ENCODE measurements around the gene KRT31. TPM values are rescaled to one million over a fixed set of nuclear protein-coding genes. Genes with fewer than 3 reads are reported as not detected.

KRT31 gene
- total and polyA plus RNA-seq, 2 experiments from 2014 or later: not detected

DNA sequence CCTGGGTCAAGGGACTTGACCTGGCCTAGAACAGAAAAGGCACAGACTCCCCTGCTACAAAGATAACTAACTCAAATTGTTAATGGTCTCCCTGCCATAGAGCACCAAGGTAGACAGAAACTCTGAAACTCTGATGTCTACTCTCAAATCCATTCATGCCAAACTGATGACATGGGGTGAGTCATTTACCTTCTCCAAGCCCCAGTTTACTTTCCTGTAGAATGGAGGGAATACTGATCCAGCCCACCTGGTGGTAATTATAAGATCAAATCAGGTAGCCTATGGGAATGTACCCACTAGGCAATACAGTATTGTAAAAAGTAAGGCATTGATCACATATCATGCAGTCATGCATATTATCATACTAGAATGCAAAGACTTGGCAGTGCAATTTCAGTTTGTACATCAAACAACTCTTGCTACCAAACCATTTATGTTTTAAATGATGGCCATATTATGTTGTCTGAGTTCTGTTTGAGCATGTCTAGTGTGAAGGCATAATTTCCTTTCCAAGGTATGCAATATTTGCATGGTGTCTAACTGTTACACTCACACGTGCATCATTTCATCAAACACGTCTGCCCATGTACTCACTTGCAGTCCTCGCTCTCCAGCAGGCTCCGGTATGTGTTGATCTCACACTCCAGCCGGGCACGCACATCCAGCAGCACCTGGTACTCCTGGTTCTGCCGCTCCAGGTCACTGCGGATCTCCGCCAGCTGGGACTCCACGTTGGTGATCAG lies 3.0 kb downstream of the KRT31 start:
- H3K27ac ChIP-seq: no peak overlapping the region
- DNase-seq (ENCODE audit: low read depth in 1 of 2, low spot score in 1 of 2): no peak
- no peaks in the 10 kb centered on the region for H3K36me3 ChIP-seq
- no peaks in the 10 kb centered on the region for H3K9me3 ChIP-seq (ENCODE audit: low read depth)
- no peak overlapping the region for H3K4me3 ChIP-seq
- H3K27me3 ChIP-seq: no peaks in the 10 kb centered on the region
- H3K4me1 ChIP-seq (ENCODE audit: low read depth): peaks cover 3% of the 10 kb centered on the region
- TF ChIP-seq, protein P1, sequence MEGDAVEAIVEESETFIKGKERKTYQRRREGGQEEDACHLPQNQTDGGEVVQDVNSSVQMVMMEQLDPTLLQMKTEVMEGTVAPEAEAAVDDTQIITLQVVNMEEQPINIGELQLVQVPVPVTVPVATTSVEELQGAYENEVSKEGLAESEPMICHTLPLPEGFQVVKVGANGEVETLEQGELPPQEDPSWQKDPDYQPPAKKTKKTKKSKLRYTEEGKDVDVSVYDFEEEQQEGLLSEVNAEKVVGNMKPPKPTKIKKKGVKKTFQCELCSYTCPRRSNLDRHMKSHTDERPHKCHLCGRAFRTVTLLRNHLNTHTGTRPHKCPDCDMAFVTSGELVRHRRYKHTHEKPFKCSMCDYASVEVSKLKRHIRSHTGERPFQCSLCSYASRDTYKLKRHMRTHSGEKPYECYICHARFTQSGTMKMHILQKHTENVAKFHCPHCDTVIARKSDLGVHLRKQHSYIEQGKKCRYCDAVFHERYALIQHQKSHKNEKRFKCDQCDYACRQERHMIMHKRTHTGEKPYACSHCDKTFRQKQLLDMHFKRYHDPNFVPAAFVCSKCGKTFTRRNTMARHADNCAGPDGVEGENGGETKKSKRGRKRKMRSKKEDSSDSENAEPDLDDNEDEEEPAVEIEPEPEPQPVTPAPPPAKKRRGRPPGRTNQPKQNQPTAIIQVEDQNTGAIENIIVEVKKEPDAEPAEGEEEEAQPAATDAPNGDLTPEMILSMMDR (IDR thresholded peaks at IDR 0.05; ENCODE audit: low read depth, low read length): no peak

DNA sequence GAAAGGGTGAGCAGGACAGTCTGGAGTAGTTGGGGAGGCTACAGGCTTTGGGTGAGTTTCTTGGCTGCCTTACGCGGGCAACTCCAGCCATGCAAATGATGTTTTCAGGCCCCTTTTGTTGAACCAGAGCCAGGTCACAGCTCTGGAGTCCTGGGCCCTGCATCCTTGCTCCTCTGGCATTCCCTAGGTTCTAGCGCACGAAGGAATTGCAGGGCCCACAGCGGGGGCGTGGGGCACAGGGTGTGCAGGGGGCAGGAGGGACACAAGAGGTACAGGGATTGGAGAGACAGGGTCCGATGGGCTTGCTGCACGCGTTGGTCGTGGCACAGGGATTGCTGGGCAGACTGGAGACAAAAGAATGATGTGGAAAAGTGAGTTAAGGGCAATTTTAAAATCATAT lies 3.6 kb downstream of the KRT31 start:
- TF ChIP-seq, protein P1 (IDR thresholded peaks at IDR 0.05; ENCODE audit: low read depth, low read length): no peak
- Histone ChIP-seq H3K27me3 (no peaks in the 10 kb centered on the region), H3K9me3 (ENCODE audit: low read depth) (no peaks in the 10 kb centered on the region), H3K4me3 (no peak overlapping the region), H3K36me3 (no peaks in the 10 kb centered on the region), H3K4me1 (ENCODE audit: low read depth) (peaks cover 3% of the 10 kb centered on the region), H3K27ac (no peak overlapping the region)
- DNase-seq (ENCODE audit: low read depth in 1 of 2, low spot score in 1 of 2): no peak

DNA sequence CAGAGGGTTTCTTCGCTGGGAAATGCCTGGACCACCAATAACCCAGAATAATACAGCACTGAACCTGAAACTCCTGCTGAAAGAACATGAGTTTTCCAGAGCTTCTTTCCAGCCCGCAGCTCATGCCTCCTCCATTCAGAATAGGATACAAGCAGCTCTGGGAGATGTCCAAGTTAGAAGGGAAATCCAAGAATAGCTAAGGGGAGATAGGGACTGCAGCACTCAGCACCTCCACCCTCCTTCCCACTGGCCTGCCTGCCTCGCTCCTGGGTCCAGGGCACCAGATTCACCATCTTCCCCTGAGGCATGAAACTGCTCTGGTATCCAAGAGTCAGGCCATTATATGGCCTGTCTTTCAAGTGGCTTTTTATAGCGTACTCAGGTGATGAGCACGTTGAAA lies 4.1 kb downstream of the KRT31 start:
- no peaks in the 10 kb centered on the region for H3K9me3 ChIP-seq (ENCODE audit: low read depth)
- TF ChIP-seq, protein P1 (IDR thresholded peaks at IDR 0.05; ENCODE audit: low read depth, low read length): no peak
- H3K4me3 ChIP-seq: no peak overlapping the region
- H3K27ac ChIP-seq: no peak overlapping the region
- no peaks in the 10 kb centered on the region for H3K36me3 ChIP-seq
- peak; percentile 27 to 65 for DNase-seq (ENCODE audit: low read depth in 1 of 2, low spot score in 1 of 2)
- H3K4me1 ChIP-seq (ENCODE audit: low read depth): peaks cover 3% of the 10 kb centered on the region
- H3K27me3 ChIP-seq: no peaks in the 10 kb centered on the region

DNA sequence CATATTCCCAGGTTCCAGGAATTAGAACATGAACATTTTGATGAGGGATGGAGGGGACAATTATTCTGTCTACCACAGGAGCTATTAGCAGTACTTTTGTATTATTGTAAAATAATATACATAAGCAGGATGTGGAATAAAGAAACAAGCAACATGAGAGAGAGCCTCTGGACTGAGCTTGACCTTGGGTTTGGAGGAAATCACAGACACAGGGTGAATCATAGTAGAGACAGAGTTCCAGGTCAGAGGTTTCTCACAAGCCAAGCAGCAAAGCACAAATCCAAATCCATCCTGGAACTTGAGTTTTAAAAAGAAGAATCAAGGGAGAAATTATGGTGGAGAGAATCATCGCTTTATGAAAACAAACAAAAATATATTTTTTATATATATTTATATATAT lies 5.1 kb downstream of the KRT31 start:
- DNase-seq (ENCODE audit: low read depth in 1 of 2, low spot score in 1 of 2): peak in 1 of 2 donors; percentile 35
- Histone ChIP-seq H3K4me3 (no peak overlapping the region), H3K4me1 (ENCODE audit: low read depth) (peaks cover 3% of the 10 kb centered on the region), H3K9me3 (ENCODE audit: low read depth) (no peaks in the 10 kb centered on the region), H3K27me3 (no peaks in the 10 kb centered on the region), H3K27ac (no peak overlapping the region), H3K36me3 (no peaks in the 10 kb centered on the region)
- TF ChIP-seq, protein P1 (IDR thresholded peaks at IDR 0.05; ENCODE audit: low read depth, low read length): no peak

DNA sequence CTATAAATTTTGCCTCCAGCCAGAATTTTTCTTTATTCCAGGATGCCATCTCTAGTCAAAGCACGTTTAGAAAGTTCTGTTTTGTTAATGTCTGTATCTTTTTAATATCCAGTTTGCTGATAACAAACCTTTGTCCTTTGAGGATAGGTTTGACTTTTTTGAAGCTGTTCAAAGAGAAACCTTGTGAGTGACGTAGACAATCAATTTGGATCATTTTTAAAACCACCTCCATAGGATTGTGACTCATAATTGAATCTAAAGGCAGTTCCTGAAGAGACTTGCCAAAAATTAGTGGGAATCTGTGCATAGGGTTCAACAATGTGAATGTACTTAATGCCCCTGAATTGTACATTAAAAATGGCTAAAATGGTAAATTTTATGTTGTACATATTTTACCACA lies 5.9 kb downstream of the KRT31 start:
- Histone ChIP-seq H3K36me3 (no peaks in the 10 kb centered on the region), H3K27ac (no peak overlapping the region), H3K4me1 (ENCODE audit: low read depth) (peaks cover 3% of the 10 kb centered on the region), H3K9me3 (ENCODE audit: low read depth) (no peaks in the 10 kb centered on the region), H3K4me3 (no peak overlapping the region), H3K27me3 (no peaks in the 10 kb centered on the region)
- no peak for DNase-seq (ENCODE audit: low read depth in 1 of 2, low spot score in 1 of 2)
- TF ChIP-seq, protein P1 (IDR thresholded peaks at IDR 0.05; ENCODE audit: low read depth, low read length): no peak

Data from cardiac muscle cell (in vitro differentiated cells and primary cell).